Fibroblast of the aortic adventitia (primary cell): ENCODE measurements around the gene ACSF2. TPM values are rescaled to one million over a fixed set of nuclear protein-coding genes. Genes with fewer than 3 reads are reported as not detected.
"Not testable (repeated sequence)": the region's sequence is repeated elsewhere in the genome, so short reads cannot be mapped to it uniquely, and the experiment has no call there.

ENCODE experiments used
- DNase-seq: peaks from one replicate; pipeline ENCODE4 v3.0.0-alpha.2; 2010; ENCODE audit warnings: low read depth
- H3K4me3 ChIP-seq: 2 replicates; pipeline ENCODE4 v1.5.1; 2011; ENCODE audit warnings: low read depth, mild to moderate bottlenecking, control low read depth, low read length, moderate library complexity
- total RNA-seq: library from RNA; depleted of rRNA; stranded (reverse); fragments of >200 nt; gene quantifications from 2 replicates; pipeline ENCODE4 v1.2.3, GENCODE V29; 2012; ENCODE audit warnings: low replicate concordance
- TF ChIP-seq, protein P1 (sequence below): IDR thresholded peaks from 2 replicates; pipeline ENCODE4 v1.5.1; 2011; ENCODE audit warnings: mild to moderate bottlenecking, low read length, control low read depth, inconsistent platforms; ENCODE audit not compliant: insufficient read depth

ACSF2 gene
- total RNA-seq, 1 donor = 15.7 TPM

- peak; percentile 85 for DNase-seq
- TF ChIP-seq, protein P1, sequence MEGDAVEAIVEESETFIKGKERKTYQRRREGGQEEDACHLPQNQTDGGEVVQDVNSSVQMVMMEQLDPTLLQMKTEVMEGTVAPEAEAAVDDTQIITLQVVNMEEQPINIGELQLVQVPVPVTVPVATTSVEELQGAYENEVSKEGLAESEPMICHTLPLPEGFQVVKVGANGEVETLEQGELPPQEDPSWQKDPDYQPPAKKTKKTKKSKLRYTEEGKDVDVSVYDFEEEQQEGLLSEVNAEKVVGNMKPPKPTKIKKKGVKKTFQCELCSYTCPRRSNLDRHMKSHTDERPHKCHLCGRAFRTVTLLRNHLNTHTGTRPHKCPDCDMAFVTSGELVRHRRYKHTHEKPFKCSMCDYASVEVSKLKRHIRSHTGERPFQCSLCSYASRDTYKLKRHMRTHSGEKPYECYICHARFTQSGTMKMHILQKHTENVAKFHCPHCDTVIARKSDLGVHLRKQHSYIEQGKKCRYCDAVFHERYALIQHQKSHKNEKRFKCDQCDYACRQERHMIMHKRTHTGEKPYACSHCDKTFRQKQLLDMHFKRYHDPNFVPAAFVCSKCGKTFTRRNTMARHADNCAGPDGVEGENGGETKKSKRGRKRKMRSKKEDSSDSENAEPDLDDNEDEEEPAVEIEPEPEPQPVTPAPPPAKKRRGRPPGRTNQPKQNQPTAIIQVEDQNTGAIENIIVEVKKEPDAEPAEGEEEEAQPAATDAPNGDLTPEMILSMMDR = no peak
- peak overlapping the region; percentile 97 for H3K4me3 ChIP-seq
Observed at GRCh38 chr17:50396261-50397110, 29.5 kb upstream of the ACSF2 start.

DNA sequence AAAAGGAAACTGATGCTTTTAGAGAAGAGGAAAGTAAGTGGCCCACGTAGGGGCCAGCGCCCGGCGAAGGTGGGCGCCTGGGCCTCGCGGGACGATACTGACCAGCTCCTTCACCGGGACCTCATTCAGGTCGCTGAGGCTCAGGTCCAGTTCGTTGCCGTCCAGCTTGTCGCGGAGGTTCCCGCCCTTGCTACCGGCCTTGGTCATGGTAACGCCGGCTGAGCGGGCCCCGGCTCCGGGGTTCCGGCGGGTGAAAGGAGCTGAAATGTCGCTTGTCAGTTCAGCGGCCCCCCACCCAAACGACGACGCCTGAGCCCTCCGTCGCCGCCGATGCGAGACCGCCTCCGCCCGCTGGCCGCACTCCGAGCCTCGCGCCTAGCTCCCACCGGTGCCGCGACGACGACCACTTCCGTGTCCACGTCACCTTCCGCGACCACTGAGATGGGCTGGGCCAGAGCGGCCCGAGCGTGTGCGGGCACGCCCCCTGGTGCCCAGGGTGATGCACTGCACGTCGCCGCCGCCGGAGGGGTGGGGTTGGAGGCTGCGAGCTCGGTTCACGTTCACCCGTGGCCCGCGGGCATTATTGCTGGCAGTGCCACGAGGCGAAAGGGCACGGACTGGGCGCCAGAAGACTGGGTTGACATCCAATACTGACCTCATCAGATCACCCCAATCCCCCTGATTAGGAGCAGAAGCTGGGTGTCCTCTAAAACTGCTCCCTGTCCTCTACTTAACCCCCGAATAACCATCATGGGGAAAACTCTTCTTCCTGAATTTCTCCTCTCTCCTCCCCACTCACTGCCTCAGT, 28.7 kb upstream of the ACSF2 start, which contains the start of gene LRRC59:
LRRC59 (minus strand) TSS at position 413 of the 808 bp plus-strand sequence; CDS start at position 207, 206 bp downstream.
- DNase-seq = peak; percentile 79
- H3K4me3 ChIP-seq = peak within 1 kb of the TSS; percentile 97
- TF ChIP-seq, protein P1 = peak; percentile 97

DNA sequence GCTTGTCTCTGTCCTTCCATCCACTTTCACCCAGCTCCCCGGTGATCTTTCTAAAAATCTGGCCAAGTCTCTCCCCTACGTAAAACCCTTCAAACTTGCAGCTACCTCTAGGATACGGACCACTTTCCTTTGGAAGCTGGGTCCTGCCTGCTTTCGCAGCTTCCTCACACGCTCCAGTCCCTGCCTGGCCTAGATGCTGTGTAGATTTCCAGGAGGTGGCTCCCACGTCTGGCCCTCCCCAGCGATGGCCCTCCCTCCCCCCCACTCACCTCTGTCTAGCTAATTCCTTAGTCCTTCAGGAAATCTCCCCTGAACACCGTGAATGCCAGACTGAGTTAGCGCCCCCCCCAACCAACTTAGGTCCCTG, 28.1 kb upstream of the ACSF2 start:
- no peak for DNase-seq
- H3K4me3 ChIP-seq = no peak overlapping the region
- TF ChIP-seq, protein P1 = no peak

DNA sequence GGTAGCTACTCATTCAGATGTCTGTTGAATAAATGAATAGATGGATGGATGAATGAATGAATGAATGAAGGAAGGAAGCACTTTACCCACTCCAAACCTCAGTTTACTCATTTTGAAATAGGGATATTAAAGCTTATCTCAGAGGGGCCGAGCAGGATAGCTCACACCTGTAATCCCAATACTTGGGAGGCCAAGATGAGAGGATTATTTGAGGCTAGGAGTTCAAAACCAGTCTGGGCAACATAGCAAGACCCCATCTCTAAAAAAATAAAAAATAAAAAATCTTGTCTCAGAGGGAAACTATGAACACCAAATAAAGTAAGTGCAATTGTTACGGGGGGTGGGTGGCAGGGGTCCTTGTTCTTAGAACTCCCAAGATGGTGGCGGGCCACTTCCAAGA, 27.3 kb upstream of the ACSF2 start:
- not testable (repeated sequence) for DNase-seq, H3K4me3 ChIP-seq

DNA sequence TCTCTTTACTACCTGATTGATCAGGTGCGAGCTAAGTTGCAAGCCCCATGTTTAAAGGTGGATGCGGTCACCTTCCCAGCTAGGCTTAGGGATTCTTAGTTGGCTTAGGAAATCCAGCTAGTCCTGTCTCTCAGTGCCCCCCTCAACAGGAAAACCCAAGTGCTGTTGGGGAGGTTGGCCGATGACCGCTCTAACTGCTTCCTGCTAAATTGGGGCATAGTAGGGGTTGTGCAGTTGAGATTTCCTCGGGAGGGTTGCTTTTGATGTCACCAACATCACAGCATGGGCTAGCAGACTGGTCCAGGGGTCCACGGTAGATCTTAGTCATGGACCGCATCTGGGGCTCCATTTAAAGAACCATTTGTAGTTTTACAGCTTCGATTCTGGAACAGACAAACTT, 26.4 kb upstream of the ACSF2 start:
- not testable (repeated sequence) for DNase-seq, H3K4me3 ChIP-seq

DNA sequence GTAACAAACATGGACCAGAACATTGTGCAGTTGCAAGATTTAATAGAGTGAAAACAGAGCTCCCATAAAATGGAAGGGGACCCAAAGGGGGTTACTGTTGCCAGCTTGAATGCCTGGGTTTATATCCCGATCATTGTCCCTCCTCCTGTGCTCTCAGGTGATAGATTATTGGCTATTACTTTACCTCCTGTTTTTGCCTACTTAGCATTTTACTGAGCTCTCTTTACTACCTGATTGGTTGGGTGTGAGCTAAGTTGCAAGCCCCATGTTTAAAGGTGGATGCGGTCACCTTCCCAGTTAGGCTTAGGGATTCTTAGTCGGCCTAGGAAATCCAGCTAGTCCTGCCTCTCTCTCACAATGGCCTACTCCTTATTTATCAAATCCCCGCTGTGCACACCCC, 20.7 kb upstream of the ACSF2 start:
- not testable (repeated sequence) for DNase-seq, H3K4me3 ChIP-seq

DNA sequence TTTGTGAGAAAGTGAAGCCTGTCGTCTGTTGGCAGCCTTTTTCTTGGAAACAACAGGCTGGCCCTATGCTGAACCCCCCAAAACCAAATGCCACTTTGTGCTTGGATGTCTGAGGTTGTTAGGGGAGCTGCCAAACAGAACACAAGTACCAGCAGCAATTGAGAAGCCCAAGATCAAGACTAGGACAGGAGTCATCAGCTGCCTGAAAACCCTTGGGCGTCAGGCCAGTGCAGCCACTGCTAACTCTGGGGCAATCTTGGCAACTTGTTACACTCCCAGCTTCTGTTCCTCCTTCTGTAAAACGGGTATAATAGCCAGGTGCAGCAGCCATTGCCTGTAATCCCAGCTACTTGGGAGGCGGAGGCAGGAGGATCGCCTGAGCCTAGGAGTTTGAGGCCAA, 19.4 kb upstream of the ACSF2 start:
- TF ChIP-seq, protein P1 = no peak
- no peak for DNase-seq
- no peak overlapping the region for H3K4me3 ChIP-seq

DNA sequence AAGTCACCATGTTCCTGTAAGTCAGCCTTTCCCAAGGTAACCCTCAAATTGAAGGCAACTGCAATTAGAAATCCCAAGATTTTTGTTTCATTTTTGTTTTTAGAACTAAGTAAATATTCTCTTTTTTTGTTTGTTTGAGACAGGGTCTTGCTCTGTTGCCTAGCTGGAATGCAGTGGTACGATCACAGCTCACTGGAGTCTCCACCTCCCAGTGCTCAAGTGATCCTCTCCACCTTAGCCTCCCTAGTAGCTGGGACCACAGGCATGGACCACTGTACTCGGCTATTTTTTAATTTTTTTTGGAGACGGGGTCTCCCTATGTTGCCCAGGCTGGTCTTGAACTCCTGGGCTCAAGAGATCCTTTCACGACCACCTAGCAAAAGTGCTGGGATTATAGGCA, 18.1 kb upstream of the ACSF2 start:
- H3K4me3 ChIP-seq = no peak overlapping the region
- TF ChIP-seq, protein P1 = no peak
- no peak for DNase-seq
